ENCODE results near the gene LSM4. TPM values are rescaled to one million over a fixed set of nuclear protein-coding genes. Genes with fewer than 3 reads are reported as not detected.

The LSM4 gene
- total RNA-seq, 1 donor from 2014 or later, result 88.5 TPM

Other genes with a start within 250 kb of the LSM4 start
- gene IL12RB1, start 236.1 kb downstream of the LSM4 start, total RNA-seq, result 0.34 and 0.74 TPM in 2 replicates
- gene MAST3, start 225.3 kb downstream of the LSM4 start, total RNA-seq, result 2.2 and 3.7 TPM in 2 replicates
- 4.8 and 9.7 TPM in 2 replicates for gene PIK3R2, start 169.9 kb downstream of the LSM4 start, total RNA-seq
- gene IFI30, start 149.3 kb downstream of the LSM4 start, total RNA-seq, result 8.0 and 8.5 TPM in 2 replicates
- gene MPV17L2, start 129.9 kb downstream of the LSM4 start, total RNA-seq, result 15.3 and 19.3 TPM in 2 replicates
- 0.17 and 0.93 TPM in 2 replicates for gene RAB3A, start 119.0 kb downstream of the LSM4 start, total RNA-seq
- gene PDE4C, start 96.6 kb downstream of the LSM4 start, total RNA-seq, result 0.28 and 0.51 TPM in 2 replicates
- gene IQCN, start 48.6 kb downstream of the LSM4 start, total RNA-seq, result under 0.01 and 0.17 TPM in 2 replicates
- 122 and 173 TPM in 2 replicates for gene JUND, start 41.5 kb downstream of the LSM4 start, total RNA-seq
- gene PGPEP1, start 17.5 kb upstream of the LSM4 start, total RNA-seq, result 28.2 and 29.6 TPM in 2 replicates
- 106 and 152 TPM in 2 replicates for gene GDF15, start 63.1 kb upstream of the LSM4 start, total RNA-seq
- not detected in 2 replicates for gene LRRC25, start 74.5 kb upstream of the LSM4 start, total RNA-seq
- gene SSBP4, start 96.3 kb upstream of the LSM4 start, total RNA-seq, result 88.8 and 96.7 TPM in 2 replicates
- 35.4 and 69.7 TPM in 2 replicates for gene ISYNA1, start 115.1 kb upstream of the LSM4 start, total RNA-seq
- 12.3 and 14.8 TPM in 2 replicates for gene ELL, start 199.0 kb upstream of the LSM4 start, total RNA-seq
- gene FKBP8, start 220.5 kb upstream of the LSM4 start, total RNA-seq, result 216 and 253 TPM in 2 replicates
- gene KXD1, start 234.8 kb upstream of the LSM4 start, total RNA-seq, result 58.0 and 91.2 TPM in 2 replicates
- 755 and 1,061 TPM in 2 replicates for gene UBA52, start 248.8 kb upstream of the LSM4 start, total RNA-seq

Measured in dermis blood vessel endothelial cell (primary cell).